ENCODE measurements around the gene MAP2. TPM values are rescaled to one million over a fixed set of nuclear protein-coding genes. Genes with fewer than 3 reads are reported as not detected.

MAP2 gene
- total RNA-seq, 1 donor from 2014 or later, result 57.6 TPM

DNA sequence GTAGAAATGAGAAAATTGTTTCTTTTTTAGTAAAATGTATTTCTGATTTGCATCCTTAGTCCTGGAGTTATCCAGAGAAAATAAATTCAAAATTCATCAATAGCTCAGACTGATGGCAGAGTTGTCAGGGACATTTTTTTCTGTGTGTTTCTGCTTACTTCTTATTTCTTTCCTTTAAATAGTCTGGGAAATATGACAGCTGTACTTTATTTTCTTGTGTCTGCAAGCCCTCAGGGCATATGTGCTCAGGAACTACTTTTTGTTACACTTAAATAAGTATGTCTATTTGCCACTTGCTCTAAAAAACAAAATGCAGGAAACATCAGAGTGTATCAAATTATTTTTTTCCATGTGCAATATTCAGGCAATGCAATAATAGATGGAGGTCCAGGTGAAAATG lies 221.0 kb downstream of the MAP2 start:
- intact Hi-C loops (cut with DNase I), result no loop called here
- TF ChIP-seq, protein P1, sequence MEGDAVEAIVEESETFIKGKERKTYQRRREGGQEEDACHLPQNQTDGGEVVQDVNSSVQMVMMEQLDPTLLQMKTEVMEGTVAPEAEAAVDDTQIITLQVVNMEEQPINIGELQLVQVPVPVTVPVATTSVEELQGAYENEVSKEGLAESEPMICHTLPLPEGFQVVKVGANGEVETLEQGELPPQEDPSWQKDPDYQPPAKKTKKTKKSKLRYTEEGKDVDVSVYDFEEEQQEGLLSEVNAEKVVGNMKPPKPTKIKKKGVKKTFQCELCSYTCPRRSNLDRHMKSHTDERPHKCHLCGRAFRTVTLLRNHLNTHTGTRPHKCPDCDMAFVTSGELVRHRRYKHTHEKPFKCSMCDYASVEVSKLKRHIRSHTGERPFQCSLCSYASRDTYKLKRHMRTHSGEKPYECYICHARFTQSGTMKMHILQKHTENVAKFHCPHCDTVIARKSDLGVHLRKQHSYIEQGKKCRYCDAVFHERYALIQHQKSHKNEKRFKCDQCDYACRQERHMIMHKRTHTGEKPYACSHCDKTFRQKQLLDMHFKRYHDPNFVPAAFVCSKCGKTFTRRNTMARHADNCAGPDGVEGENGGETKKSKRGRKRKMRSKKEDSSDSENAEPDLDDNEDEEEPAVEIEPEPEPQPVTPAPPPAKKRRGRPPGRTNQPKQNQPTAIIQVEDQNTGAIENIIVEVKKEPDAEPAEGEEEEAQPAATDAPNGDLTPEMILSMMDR (IDR thresholded peaks at IDR 0.05), result no peak
- no peak overlapping the region for H3K4me3 ChIP-seq
- H3K36me3 ChIP-seq, result no peaks in the 10 kb centered on the region
- no peak overlapping the region for H3K27ac ChIP-seq
- H3K9me3 ChIP-seq, result no peaks in the 10 kb centered on the region
- no peak for DNase-seq (ENCODE audit: low spot score in 2 of 2)
- no peaks in the 10 kb centered on the region for H3K4me1 ChIP-seq
- H3K27me3 ChIP-seq, result no peaks in the 10 kb centered on the region

GRCh38 chr2:209648714-209649113 lies 224.9 kb downstream of the MAP2 start:
- no peak for DNase-seq (ENCODE audit: low spot score in 2 of 2)
- TF ChIP-seq, protein P1 (IDR thresholded peaks at IDR 0.05), result no peak
- Histone ChIP-seq H3K4me1 (no peaks in the 10 kb centered on the region), H3K4me3 (no peak overlapping the region), H3K27me3 (no peaks in the 10 kb centered on the region), H3K9me3 (no peaks in the 10 kb centered on the region), H3K36me3 (peaks cover 0 to 6% of the 10 kb centered on the region in 2 donors), H3K27ac (no peak overlapping the region)
- intact Hi-C loops (cut with DNase I), result no loop called here

GRCh38 chr2:209653134-209653533 lies 229.3 kb downstream of the MAP2 start:
- Histone ChIP-seq H3K4me3 (no peak overlapping the region), H3K36me3 (peaks cover 0 to 10% of the 10 kb centered on the region in 2 donors), H3K27me3 (no peaks in the 10 kb centered on the region), H3K27ac (no peak overlapping the region), H3K4me1 (no peaks in the 10 kb centered on the region), H3K9me3 (no peaks in the 10 kb centered on the region)
- TF ChIP-seq, protein P1 (IDR thresholded peaks at IDR 0.05), result no peak
- no peak for DNase-seq (ENCODE audit: low spot score in 2 of 2)
- intact Hi-C loops (cut with DNase I), result no loop called here

GRCh38 chr2:209661286-209661894 lies 237.5 kb downstream of the MAP2 start:
- H3K9me3 ChIP-seq, result no peaks in the 10 kb centered on the region
- intact Hi-C loops (cut with DNase I), result no loop called here
- no peaks in the 10 kb centered on the region for H3K27me3 ChIP-seq
- H3K4me3 ChIP-seq, result no peak overlapping the region
- no peak overlapping the region for H3K27ac ChIP-seq
- H3K36me3 ChIP-seq, result no peaks in the 10 kb centered on the region
- no peak for DNase-seq (ENCODE audit: low spot score in 2 of 2)
- H3K4me1 ChIP-seq, result no peaks in the 10 kb centered on the region
- TF ChIP-seq, protein P1 (IDR thresholded peaks at IDR 0.05), result no peak

GRCh38 chr2:209662021-209662420 lies 238.2 kb downstream of the MAP2 start:
- Histone ChIP-seq H3K27me3 (no peaks in the 10 kb centered on the region), H3K36me3 (no peaks in the 10 kb centered on the region), H3K27ac (no peak overlapping the region), H3K9me3 (no peaks in the 10 kb centered on the region), H3K4me1 (peaks cover 0 to 1% of the 10 kb centered on the region in 2 donors), H3K4me3 (no peak overlapping the region)
- DNase-seq (ENCODE audit: low spot score in 2 of 2), result no peak
- intact Hi-C loops (cut with DNase I), result no loop called here
- TF ChIP-seq, protein P1 (IDR thresholded peaks at IDR 0.05), result no peak

- no peak overlapping the region for H3K4me3 ChIP-seq
- intact Hi-C loops (cut with DNase I), result no loop called here
- no peaks in the 10 kb centered on the region for H3K27me3 ChIP-seq
- no peaks in the 10 kb centered on the region for H3K9me3 ChIP-seq
- H3K4me1 ChIP-seq, result peaks cover 0 to 3% of the 10 kb centered on the region in 2 donors
- no peak for DNase-seq (ENCODE audit: low spot score in 2 of 2)
- H3K36me3 ChIP-seq, result no peaks in the 10 kb centered on the region
- TF ChIP-seq, protein P1 (IDR thresholded peaks at IDR 0.05), result no peak
- no peak overlapping the region for H3K27ac ChIP-seq
These were observed 239.3 kb downstream of the MAP2 start for GRCh38 chr2:209663139-209663538.

Measured in ascending aorta (tissue), 2 donors.